GM19193 (cell line): ENCODE results near the gene MTFR1L.

Source experiments
- POLR2A ChIP-seq: IDR thresholded peaks from 4 replicates; pipeline ENCODE4 v1.6.1; 2011; ENCODE audit not compliant: insufficient read depth, insufficient read length; ENCODE audit errors: extremely low read depth

The MTFR1L gene

GRCh38 chr1:25799352-25799934 is 20.3 kb upstream of the MTFR1L start:
- TF ChIP-seq POLR2A = no peak

GRCh38 chr1:25799935-25800702 is 19.6 kb upstream of the MTFR1L start, which contains the start of gene SELENON:
Gene SELENON, plus strand, starts transcription at chr1:25800193. Its CDS starts 38 bp downstream, at chr1:25800231.
- no peak for TF ChIP-seq POLR2A

- TF ChIP-seq POLR2A = no peak
These were observed 18.9 kb upstream of the MTFR1L start for GRCh38 chr1:25800703-25801377.

GRCh38 chr1:25802915-25803314 is 16.8 kb upstream of the MTFR1L start:
- no peak for TF ChIP-seq POLR2A

GRCh38 chr1:25803368-25803767 is 16.4 kb upstream of the MTFR1L start:
- TF ChIP-seq POLR2A = no peak

GRCh38 chr1:25804244-25804963 is 15.3 kb upstream of the MTFR1L start:
- TF ChIP-seq POLR2A = no peak

- TF ChIP-seq POLR2A = no peak
These were observed 14.5 kb upstream of the MTFR1L start for GRCh38 chr1:25804964-25805862.

- no peak for TF ChIP-seq POLR2A
These were observed 13.9 kb upstream of the MTFR1L start for GRCh38 chr1:25805863-25806225.

GRCh38 chr1:25806418-25806817 is 13.3 kb upstream of the MTFR1L start:
- TF ChIP-seq POLR2A = no peak

- TF ChIP-seq POLR2A = no peak
These were observed 12.0 kb upstream of the MTFR1L start for GRCh38 chr1:25807480-25808390.

GRCh38 chr1:25808481-25809244 is 11.1 kb upstream of the MTFR1L start:
- no peak for TF ChIP-seq POLR2A

- TF ChIP-seq POLR2A = no peak
These were observed 10.3 kb upstream of the MTFR1L start for GRCh38 chr1:25809283-25809926.

GRCh38 chr1:25809929-25810328 is 9.8 kb upstream of the MTFR1L start:
- TF ChIP-seq POLR2A = no peak
